Measurements from ENCODE around the gene HNMT.
"Not testable (repeated sequence)": the region's sequence is repeated elsewhere in the genome, so short reads cannot be mapped to it uniquely, and the experiment has no call there.

DNA sequence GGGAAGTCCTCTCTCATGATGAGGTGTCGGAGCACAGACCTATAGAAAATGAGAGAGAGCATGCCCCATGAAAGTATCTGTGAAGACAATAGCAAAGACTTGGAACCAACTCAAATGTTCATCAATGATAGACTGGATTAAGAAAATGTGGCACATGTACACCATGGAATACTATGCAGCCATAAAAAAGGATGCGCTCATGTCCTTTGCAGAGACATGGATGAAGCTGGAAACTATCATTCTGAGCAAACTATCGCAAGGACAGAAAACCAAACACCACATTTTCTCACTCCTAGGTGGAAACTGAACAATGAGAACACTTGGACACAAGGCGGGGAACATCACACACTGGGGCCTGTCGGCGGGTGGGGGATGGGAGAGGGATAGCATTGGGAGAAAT, 79.3 kb downstream of the HNMT start:
- TF ChIP-seq POLR2AphosphoS5 (IDR thresholded peaks at IDR 0.05; ENCODE audit: low read depth, low read length); SMC3 (IDR thresholded peaks at IDR 0.05; ENCODE audit: low read depth, low read length); EP300 (IDR thresholded peaks at IDR 0.05; ENCODE audit: borderline replicate concordance in 1 of 2, low read depth in 1 of 2, low read length in 1 of 2); MEF2A (IDR thresholded peaks at IDR 0.05; ENCODE audit: borderline replicate concordance, low read depth); FOXM1 (IDR thresholded peaks at IDR 0.05; ENCODE audit: low read depth); TAF1 (IDR thresholded peaks at IDR 0.05; ENCODE audit: borderline replicate concordance, low read depth, low read length); EZH2phosphoT487 (IDR thresholded peaks at IDR 0.05; ENCODE audit: borderline replicate concordance, low read depth); JUND (IDR thresholded peaks at IDR 0.05); FOSL2 (IDR thresholded peaks at IDR 0.05; ENCODE audit: borderline replicate concordance, low read depth): not testable (repeated sequence)
- TF ChIP-seq, protein P1, sequence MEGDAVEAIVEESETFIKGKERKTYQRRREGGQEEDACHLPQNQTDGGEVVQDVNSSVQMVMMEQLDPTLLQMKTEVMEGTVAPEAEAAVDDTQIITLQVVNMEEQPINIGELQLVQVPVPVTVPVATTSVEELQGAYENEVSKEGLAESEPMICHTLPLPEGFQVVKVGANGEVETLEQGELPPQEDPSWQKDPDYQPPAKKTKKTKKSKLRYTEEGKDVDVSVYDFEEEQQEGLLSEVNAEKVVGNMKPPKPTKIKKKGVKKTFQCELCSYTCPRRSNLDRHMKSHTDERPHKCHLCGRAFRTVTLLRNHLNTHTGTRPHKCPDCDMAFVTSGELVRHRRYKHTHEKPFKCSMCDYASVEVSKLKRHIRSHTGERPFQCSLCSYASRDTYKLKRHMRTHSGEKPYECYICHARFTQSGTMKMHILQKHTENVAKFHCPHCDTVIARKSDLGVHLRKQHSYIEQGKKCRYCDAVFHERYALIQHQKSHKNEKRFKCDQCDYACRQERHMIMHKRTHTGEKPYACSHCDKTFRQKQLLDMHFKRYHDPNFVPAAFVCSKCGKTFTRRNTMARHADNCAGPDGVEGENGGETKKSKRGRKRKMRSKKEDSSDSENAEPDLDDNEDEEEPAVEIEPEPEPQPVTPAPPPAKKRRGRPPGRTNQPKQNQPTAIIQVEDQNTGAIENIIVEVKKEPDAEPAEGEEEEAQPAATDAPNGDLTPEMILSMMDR (IDR thresholded peaks at IDR 0.05), result not testable (repeated sequence)
- TF ChIP-seq, protein P2, sequence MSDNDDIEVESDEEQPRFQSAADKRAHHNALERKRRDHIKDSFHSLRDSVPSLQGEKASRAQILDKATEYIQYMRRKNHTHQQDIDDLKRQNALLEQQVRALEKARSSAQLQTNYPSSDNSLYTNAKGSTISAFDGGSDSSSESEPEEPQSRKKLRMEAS (IDR thresholded peaks at IDR 0.05; ENCODE audit: low read depth), result not testable (repeated sequence)

Measured in SK-N-SH (cell line).